Osteoblast (primary cell): ENCODE measurements around the gene TRDMT1. TPM values are rescaled to one million over a fixed set of nuclear protein-coding genes. Genes with fewer than 3 reads are reported as not detected.

Experiments used
- DNase-seq: peaks from one replicate; pipeline ENCODE4 v3.0.0; 2011; ENCODE audit warnings: low spot score, mixed read lengths; ENCODE audit not compliant: insufficient read length; ENCODE audit errors: missing footprints
- H2AFZ ChIP-seq: 2 replicates; pipeline ENCODE4 v1.6.0; 2011; ENCODE audit warnings: mild to moderate bottlenecking, low read length
- H3K27ac ChIP-seq: 2 replicates; pipeline ENCODE4 v1.5.1; 2011; ENCODE audit warnings: mild to moderate bottlenecking, low read depth, low read length, moderate library complexity
- H3K27me3 ChIP-seq: 2 replicates; pipeline ENCODE4 v1.6.0; 2012; ENCODE audit warnings: mild to moderate bottlenecking, control low read depth, inconsistent platforms, low read length, moderate library complexity; ENCODE audit not compliant: insufficient read depth
- H3K36me3 ChIP-seq: 2 replicates; pipeline ENCODE4 v1.5.1; 2011; ENCODE audit warnings: mild to moderate bottlenecking, low read length, control low read depth, moderate library complexity; ENCODE audit not compliant: insufficient read depth
- H3K4me1 ChIP-seq: 2 replicates; pipeline ENCODE4 v1.5.1; 2011; ENCODE audit warnings: mild to moderate bottlenecking, low read length, control low read depth, moderate library complexity; ENCODE audit not compliant: insufficient read depth
- H3K4me2 ChIP-seq: 2 replicates; pipeline ENCODE4 v1.6.0; 2011; ENCODE audit warnings: mild to moderate bottlenecking, low read length; ENCODE audit not compliant: insufficient read depth
- H3K4me3 ChIP-seq: fragments of 200-600 bp; sonication (generic); 3 replicates; pipeline ENCODE4 v1.5.1; 2012; ENCODE audit warnings: mild to moderate bottlenecking, low read length, inconsistent platforms; ENCODE audit not compliant: insufficient read depth
- H3K79me2 ChIP-seq: 2 replicates; pipeline ENCODE4 v1.6.0; 2012; ENCODE audit warnings: mild to moderate bottlenecking, low read length, control low read depth, inconsistent platforms; ENCODE audit not compliant: insufficient read depth
- H3K9me3 ChIP-seq: 2 replicates; pipeline ENCODE4 v1.5.1; 2011; ENCODE audit warnings: low read depth, low read length, control low read depth
- H4K20me1 ChIP-seq: 2 replicates; pipeline ENCODE4 v1.6.0; 2012; ENCODE audit warnings: mild to moderate bottlenecking, low read length, control low read depth; ENCODE audit not compliant: insufficient read depth
- CTCF ChIP-seq: IDR thresholded peaks from 2 replicates; pipeline ENCODE4 v1.5.1; 2011; ENCODE audit warnings: mild to moderate bottlenecking, low read depth, low read length, moderate library complexity; ENCODE audit errors: extremely low read depth
- total RNA-seq: library from RNA; depleted of rRNA; stranded (reverse); fragments of >200 nt; gene quantifications from 2 replicates; pipeline ENCODE4 v1.2.3, GENCODE V29; 2012

The TRDMT1 gene
- total RNA-seq, 1 donor, result 7.6 TPM

GRCh38 chr10:17247210-17247609 is 45.7 kb upstream of the TRDMT1 start:
- no peak overlapping the region for H3K27ac ChIP-seq
- H3K4me2 ChIP-seq, result no peak overlapping the region
- H3K4me3 ChIP-seq, result no peak overlapping the region
- H3K4me1 ChIP-seq, result no peaks in the 10 kb centered on the region
- H3K9me3 ChIP-seq, result no peaks in the 10 kb centered on the region
- H3K36me3 ChIP-seq, result no peaks in the 10 kb centered on the region
- no peaks in the 10 kb centered on the region for H3K79me2 ChIP-seq
- H2AFZ ChIP-seq, result no peak overlapping the region
- no peak for TF ChIP-seq CTCF
- H4K20me1 ChIP-seq, result no peaks in the 10 kb centered on the region
- H3K27me3 ChIP-seq, result no peaks in the 10 kb centered on the region
- no peak for DNase-seq

- Histone ChIP-seq H3K27ac (no peak overlapping the region), H3K9me3 (no peaks in the 10 kb centered on the region), H3K36me3 (no peaks in the 10 kb centered on the region), H3K27me3 (no peaks in the 10 kb centered on the region), H3K4me3 (no peak overlapping the region), H4K20me1 (no peaks in the 10 kb centered on the region), H3K4me1 (no peaks in the 10 kb centered on the region), H3K79me2 (no peaks in the 10 kb centered on the region), H3K4me2 (no peak overlapping the region), H2AFZ (no peak overlapping the region)
- no peak for TF ChIP-seq CTCF
- no peak for DNase-seq
These were observed 43.4 kb upstream of the TRDMT1 start for GRCh38 chr10:17244700-17245365.

- Histone ChIP-seq H3K4me3 (no peak overlapping the region), H4K20me1 (peaks cover 8% of the 10 kb centered on the region), H3K79me2 (no peaks in the 10 kb centered on the region), H2AFZ (no peak overlapping the region), H3K9me3 (no peaks in the 10 kb centered on the region), H3K4me1 (peaks cover 7% of the 10 kb centered on the region), H3K36me3 (peaks cover 8% of the 10 kb centered on the region), H3K27ac (no peak overlapping the region), H3K27me3 (no peaks in the 10 kb centered on the region), H3K4me2 (no peak overlapping the region)
- no peak for DNase-seq
- no peak for TF ChIP-seq CTCF
These were observed 40.3 kb upstream of the TRDMT1 start for GRCh38 chr10:17241611-17242333.

- Histone ChIP-seq H3K27me3 (no peaks in the 10 kb centered on the region), H3K9me3 (no peaks in the 10 kb centered on the region)
- DNase-seq, result no peak
These were observed 39.1 kb upstream of the TRDMT1 start for GRCh38 chr10:17240616-17241015.

More at GRCh38 chr10:17240616-17241015, 39.1 kb upstream of the TRDMT1 start:
- Histone ChIP-seq H3K36me3 (peaks cover 20% of the 10 kb centered on the region), H3K4me2 (no peak overlapping the region), H3K4me3 (no peak overlapping the region), H3K27ac (no peak overlapping the region), H3K4me1 (peaks cover 17% of the 10 kb centered on the region), H3K79me2 (no peaks in the 10 kb centered on the region), H2AFZ (no peak overlapping the region), H4K20me1 (peaks cover 20% of the 10 kb centered on the region)
- TF ChIP-seq CTCF, result no peak
